ENCODE data around the gene HTR7.

HTR7 gene

DNA sequence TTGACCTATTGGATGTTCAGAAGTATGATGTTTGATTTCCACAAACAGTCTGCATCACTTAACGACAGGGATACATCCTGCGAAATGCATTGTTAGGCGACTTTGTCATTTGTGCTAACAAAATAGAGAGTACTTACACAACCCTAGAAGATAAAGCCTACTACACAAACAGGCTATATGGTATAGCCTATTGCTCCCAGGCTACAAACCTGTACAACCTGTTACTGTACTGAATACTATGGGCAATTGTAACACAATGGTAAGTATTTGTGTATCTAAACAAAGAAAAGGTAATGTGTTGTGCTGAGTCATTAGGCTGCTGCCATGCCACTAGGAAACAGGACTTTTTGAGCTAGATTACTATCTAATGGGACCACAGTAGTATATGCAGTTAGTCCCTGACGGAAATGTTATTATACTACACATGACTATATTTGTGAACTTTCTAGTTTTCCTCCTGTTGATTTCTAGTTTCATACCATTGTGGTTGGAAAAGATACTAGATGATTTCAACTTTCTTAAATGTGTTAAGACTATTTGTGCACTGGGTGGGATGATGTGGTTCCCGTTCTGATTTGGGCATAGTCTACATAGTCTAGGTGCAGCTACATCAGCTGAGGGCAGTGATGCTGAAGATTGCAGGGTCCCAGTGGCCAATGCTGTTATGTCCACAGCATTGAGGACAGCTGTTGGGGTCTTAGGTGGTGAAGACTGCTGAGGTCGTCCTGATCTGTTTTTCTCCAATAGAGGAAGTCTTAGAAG, 161.7 kb downstream of the HTR7 start:
- TF ChIP-seq, protein P1, sequence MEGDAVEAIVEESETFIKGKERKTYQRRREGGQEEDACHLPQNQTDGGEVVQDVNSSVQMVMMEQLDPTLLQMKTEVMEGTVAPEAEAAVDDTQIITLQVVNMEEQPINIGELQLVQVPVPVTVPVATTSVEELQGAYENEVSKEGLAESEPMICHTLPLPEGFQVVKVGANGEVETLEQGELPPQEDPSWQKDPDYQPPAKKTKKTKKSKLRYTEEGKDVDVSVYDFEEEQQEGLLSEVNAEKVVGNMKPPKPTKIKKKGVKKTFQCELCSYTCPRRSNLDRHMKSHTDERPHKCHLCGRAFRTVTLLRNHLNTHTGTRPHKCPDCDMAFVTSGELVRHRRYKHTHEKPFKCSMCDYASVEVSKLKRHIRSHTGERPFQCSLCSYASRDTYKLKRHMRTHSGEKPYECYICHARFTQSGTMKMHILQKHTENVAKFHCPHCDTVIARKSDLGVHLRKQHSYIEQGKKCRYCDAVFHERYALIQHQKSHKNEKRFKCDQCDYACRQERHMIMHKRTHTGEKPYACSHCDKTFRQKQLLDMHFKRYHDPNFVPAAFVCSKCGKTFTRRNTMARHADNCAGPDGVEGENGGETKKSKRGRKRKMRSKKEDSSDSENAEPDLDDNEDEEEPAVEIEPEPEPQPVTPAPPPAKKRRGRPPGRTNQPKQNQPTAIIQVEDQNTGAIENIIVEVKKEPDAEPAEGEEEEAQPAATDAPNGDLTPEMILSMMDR (IDR thresholded peaks at IDR 0.05; ENCODE audit: low read depth, low read length): no peak
- no peak overlapping the region for H3K4me3 ChIP-seq (replicated peaks in 1 of 2; ENCODE audit: low read depth in 2 of 2, low read length in 2 of 2)
- no peak for DNase-seq (ENCODE audit: low read depth in 2 of 2)
